Tibial artery (tissue), 4 donors: ENCODE data around the gene FGD5.

Experiments
- DNase-seq, 2 donors: peaks; one replicate each; pipeline ENCODE4 v3.0.0-alpha.2; 2019
- H3K27ac ChIP-seq, 2 donors: fragments of 200-600 bp; sonication (generic) in 1 of 2; 1 replicate in 1 of 2; 2 replicates in 1 of 2; pipeline ENCODE4 v1.5.1; 2018 to 2019; ENCODE audit warnings: mild to moderate bottlenecking in 1 of 2
- H3K27me3 ChIP-seq, 2 donors: fragments of 200-600 bp; sonication (generic) in 1 of 2; one replicate each; pipeline versions ENCODE4 v1.5.1 to v1.6.0; 2016 to 2019
- H3K36me3 ChIP-seq, 3 donors: fragments of 200-600 bp; sonication (generic) in 2 of 3; one replicate each; pipeline ENCODE4 v1.5.1; 2016 to 2019; ENCODE audit warnings: mild to moderate bottlenecking in 2 of 3
- H3K4me1 ChIP-seq, 4 donors: fragments of 200-600 bp; sonication (generic) in 2 of 4; 1 replicate in 3 of 4; 2 replicates in 1 of 4; pipeline ENCODE4 v1.5.1; 2016 to 2019
- H3K4me3 ChIP-seq, 2 donors: fragments of 200-600 bp; sonication (generic) in 1 of 2; 1 replicate in 1 of 2; 2 replicates in 1 of 2; pipeline ENCODE4 v1.5.1; 2018 to 2019; ENCODE audit warnings: mild to moderate bottlenecking in 2 of 2
- H3K9me3 ChIP-seq, 3 donors: fragments of 200-600 bp; sonication (generic) in 1 of 3; one replicate each; pipeline ENCODE4 v1.5.1; 2016 to 2019
- intact Hi-C: fragments of 100-400 bp; cut with DNase I; formaldehyde crosslinking; loops from one replicate; pipeline ENCODE4 v1.15.0; 2023; ENCODE audit warnings: low total_unique reads
- TF ChIP-seq, protein P1 (sequence below), 2 experiments: fragments of 200-600 bp in 1 of 2; fragments of 450-650 bp in 1 of 2; IDR thresholded peaks; one replicate each; pipeline ENCODE4 v1.5.1; 2017 to 2019; ENCODE audit warnings: antibody characterized with exemption in 2 of 2, mild to moderate bottlenecking in 1 of 2, moderate library complexity in 1 of 2

FGD5 gene

DNA sequence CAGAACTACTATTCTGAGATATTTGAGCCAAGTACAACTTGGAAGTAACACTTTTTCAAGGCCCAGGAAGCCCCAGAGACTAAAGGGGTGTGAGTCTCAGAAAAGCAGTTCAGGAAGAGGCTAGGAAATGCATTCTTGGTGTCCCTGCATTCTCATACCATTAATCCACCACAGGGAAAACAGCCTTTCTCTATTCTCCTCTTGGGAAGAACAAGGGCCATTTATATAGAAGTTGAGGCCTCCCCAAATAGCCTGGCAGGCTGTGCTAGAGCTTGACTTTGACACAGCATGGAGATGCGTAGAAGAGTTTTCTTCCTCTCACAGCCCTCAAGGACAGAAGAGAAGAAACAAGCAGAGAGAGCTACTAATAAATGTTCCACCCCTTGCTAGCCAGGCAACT lies 123.1 kb downstream of the FGD5 start:
- H3K4me1 ChIP-seq: peaks cover 0 to 37% (median 6%) of the 10 kb centered on the region in 4 donors
- TF ChIP-seq, protein P1, sequence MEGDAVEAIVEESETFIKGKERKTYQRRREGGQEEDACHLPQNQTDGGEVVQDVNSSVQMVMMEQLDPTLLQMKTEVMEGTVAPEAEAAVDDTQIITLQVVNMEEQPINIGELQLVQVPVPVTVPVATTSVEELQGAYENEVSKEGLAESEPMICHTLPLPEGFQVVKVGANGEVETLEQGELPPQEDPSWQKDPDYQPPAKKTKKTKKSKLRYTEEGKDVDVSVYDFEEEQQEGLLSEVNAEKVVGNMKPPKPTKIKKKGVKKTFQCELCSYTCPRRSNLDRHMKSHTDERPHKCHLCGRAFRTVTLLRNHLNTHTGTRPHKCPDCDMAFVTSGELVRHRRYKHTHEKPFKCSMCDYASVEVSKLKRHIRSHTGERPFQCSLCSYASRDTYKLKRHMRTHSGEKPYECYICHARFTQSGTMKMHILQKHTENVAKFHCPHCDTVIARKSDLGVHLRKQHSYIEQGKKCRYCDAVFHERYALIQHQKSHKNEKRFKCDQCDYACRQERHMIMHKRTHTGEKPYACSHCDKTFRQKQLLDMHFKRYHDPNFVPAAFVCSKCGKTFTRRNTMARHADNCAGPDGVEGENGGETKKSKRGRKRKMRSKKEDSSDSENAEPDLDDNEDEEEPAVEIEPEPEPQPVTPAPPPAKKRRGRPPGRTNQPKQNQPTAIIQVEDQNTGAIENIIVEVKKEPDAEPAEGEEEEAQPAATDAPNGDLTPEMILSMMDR (IDR thresholded peaks at IDR 0.05): no peak
- DNase-seq: no peak
- H3K9me3 ChIP-seq: no peaks in the 10 kb centered on the region
- no peak overlapping the region for H3K4me3 ChIP-seq
- intact Hi-C loops: loop anchor here (10.0 kb wide), 1 partner anchor 817 kb away; the partner anchor contains the start of genes CHCHD4 and TMEM43
- H3K27ac ChIP-seq: no peak overlapping the region
- H3K27me3 ChIP-seq: no peaks in the 10 kb centered on the region
- peaks cover 22 to 36% (median 28%) of the 10 kb centered on the region in 3 donors for H3K36me3 ChIP-seq

DNA sequence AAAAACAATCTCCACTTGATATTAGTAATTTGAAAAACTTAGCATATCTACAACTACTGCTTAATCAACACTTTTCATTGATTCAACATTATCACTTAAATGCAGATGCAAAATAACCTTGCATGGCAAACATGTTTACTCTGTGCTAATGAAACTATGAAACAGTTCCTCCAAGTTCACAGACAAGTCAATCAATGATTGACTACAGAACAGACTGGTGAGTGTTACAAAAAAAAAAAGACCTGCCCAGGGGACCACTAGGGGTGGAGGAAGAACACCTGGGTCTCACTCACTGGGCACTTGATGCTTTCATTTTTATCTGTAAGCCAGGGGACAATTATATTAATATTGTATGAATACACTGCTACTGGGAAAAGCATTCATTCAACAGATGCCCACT lies 124.3 kb downstream of the FGD5 start:
- intact Hi-C loops: loop anchor here (10.0 kb wide), 1 partner anchor 818 kb away; the partner anchor contains the start of genes CHCHD4 and TMEM43
- Histone ChIP-seq H3K27me3 (no peaks in the 10 kb centered on the region), H3K27ac (no peak overlapping the region), H3K36me3 (peaks cover 22 to 36% (median 28%) of the 10 kb centered on the region in 3 donors), H3K4me1 (peaks cover 0 to 37% (median 6%) of the 10 kb centered on the region in 4 donors), H3K9me3 (no peaks in the 10 kb centered on the region), H3K4me3 (no peak overlapping the region)
- DNase-seq: no peak
- TF ChIP-seq, protein P1 (IDR thresholded peaks at IDR 0.05): no peak

DNA sequence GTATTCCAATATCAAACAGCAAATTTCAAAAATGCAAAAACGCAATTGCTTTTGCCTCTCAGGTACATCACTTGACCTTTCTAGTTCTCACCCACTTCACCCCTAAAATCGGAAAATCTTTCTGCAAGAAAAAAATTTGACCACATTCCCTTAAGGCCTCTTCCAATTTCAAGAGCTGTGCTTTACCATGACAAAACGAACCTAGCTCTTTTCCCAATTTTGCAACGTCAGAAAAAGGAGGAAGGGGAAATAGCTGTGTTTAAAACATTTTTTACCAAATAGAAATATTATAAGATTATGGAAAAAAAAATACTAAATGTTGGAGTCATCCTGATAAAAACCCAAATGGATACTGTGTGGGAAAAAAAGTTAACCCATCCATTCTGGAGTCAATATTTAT lies 127.5 kb downstream of the FGD5 start:
- peaks cover 0 to 51% (median 16%) of the 10 kb centered on the region in 4 donors for H3K4me1 ChIP-seq
- intact Hi-C loops: loop anchor here (10.0 kb wide), 1 partner anchor 821 kb away; the partner anchor contains the start of genes CHCHD4 and TMEM43

DNA sequence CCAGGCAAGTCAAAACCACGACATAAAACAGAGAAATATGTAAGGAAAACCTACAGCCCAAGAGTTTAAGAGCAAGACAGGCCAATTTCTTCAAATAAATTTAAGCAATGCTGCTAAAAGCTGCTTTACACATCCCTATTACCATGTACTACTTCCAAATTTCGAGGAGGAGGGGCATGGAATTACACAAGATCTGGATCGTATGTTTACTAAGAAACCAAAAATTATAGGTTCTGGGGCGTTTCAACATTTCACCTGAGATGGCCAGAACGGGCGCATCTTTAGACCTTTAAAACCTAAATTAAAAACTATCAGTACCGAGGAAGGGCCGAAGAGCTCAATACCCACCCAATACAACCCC lies 128.0 kb downstream of the FGD5 start:
- intact Hi-C loops: loop anchor here (10.0 kb wide), 1 partner anchor 822 kb away; the partner anchor contains the start of genes CHCHD4 and TMEM43
- Histone ChIP-seq H3K4me1 (peaks cover 0 to 51% (median 16%) of the 10 kb centered on the region in 4 donors), H3K36me3 (peaks cover 22 to 36% (median 28%) of the 10 kb centered on the region in 3 donors), H3K4me3 (peak overlapping the region; percentile 77 to 94), H3K27me3 (no peaks in the 10 kb centered on the region), H3K9me3 (no peaks in the 10 kb centered on the region), H3K27ac (peak overlapping the region; percentile 93 to 94)
- TF ChIP-seq, protein P1 (IDR thresholded peaks at IDR 0.05): no peak
- DNase-seq: no peak

More for the DNA sequence above, 127.5 kb downstream of the FGD5 start:
- no peak for DNase-seq
- Histone ChIP-seq H3K27ac (peak overlapping the region; percentile 93 to 94), H3K4me3 (peak overlapping the region; percentile 77 to 94), H3K9me3 (no peaks in the 10 kb centered on the region), H3K36me3 (peaks cover 22 to 36% (median 28%) of the 10 kb centered on the region in 3 donors), H3K27me3 (no peaks in the 10 kb centered on the region)
- TF ChIP-seq, protein P1 (IDR thresholded peaks at IDR 0.05): no peak

DNA sequence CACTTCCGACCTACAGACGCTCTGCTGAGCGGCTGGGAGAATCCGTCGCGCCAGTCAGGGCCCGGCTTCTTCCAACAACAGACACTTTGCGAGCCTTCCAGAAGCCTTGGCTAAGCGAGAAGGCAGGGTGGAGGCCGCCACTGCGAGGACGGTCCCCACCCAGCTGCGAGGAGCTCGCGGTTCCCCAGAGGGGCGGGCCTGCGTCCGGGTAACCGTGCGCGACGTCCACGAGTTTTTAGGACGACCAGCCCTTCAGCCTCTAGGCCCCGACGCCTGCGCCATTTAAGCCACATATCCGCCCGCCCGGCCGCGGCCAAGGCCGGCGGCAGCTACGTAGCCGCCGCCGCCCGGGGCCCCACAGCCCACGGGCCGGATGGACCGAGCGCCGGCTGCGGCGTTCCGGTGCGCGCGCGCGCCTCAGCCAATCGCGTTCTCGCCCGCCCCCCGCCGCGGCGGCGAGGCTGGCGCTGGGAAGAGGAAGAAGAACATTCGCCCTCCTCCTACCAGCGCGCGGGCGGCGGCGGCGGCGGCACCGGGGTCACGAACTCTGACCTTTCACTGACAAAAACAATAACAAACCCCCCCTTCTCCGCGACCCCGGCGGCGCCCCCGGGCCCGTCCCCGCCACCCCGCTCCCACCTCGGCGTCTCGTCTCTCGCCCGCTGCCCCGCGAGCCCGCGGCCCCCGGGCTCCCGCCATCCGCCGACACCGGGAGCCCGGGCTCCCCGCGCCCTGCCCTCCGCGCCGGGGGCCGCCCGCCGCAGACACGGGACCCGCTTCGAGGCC lies 128.5 kb downstream of the FGD5 start, which contains the start of gene NR2C2:
TSS of gene NR2C2 (plus strand) at position 484 of the 786 bp plus-strand sequence. CDS start 56,332 bp downstream, outside the sequence.
- H3K27ac ChIP-seq: peak within 1 kb of the TSS; percentile 93 to 94
- intact Hi-C loops: loop anchor here (10.0 kb wide), 1 partner anchor 822 kb away; the partner anchor contains the start of genes CHCHD4 and TMEM43
- TF ChIP-seq, protein P1 (IDR thresholded peaks at IDR 0.05): no peak
- H3K4me1 ChIP-seq: peaks cover 0 to 51% (median 16%) of the 10 kb centered on the region in 4 donors
- H3K36me3 ChIP-seq: peaks cover 22 to 35% (median 28%) of the 10 kb centered on the region in 3 donors
- DNase-seq: peak; percentile 86 to 94
- no peaks in the 10 kb centered on the region for H3K27me3 ChIP-seq
- peak within 1 kb of the TSS; percentile 77 to 94 for H3K4me3 ChIP-seq
- H3K9me3 ChIP-seq: no peaks in the 10 kb centered on the region
